ENCODE results near the gene MBNL1. TPM values are rescaled to one million over a fixed set of nuclear protein-coding genes. Genes with fewer than 3 reads are reported as not detected.

Gene MBNL1
- total RNA-seq, 6 experiments from 2014 or later, result 200 to 291 (median 244) TPM

GRCh38 chr3:152302521-152303021, 33.8 kb downstream of the MBNL1 start:
- TF ChIP-seq CTCF (IDR thresholded peaks at IDR 0.05), result no peak
- Mint-ChIP-seq H3K4me1 (ENCODE audit: low read depth) (peaks cover 97% of the 10 kb centered on the region), H3K36me3 (ENCODE audit: low read depth) (peaks cover 43% of the 10 kb centered on the region), H3K27me3 (ENCODE audit: insufficient read depth) (peaks cover 3% of the 10 kb centered on the region), H3K9me3 (no peaks in the 10 kb centered on the region), H3K4me3 (peak overlapping the region; percentile 84), H3K27ac (peak overlapping the region; percentile 95)
- peak; percentile 90 for DNase-seq

- Mint-ChIP-seq H3K9me3 (no peaks in the 10 kb centered on the region), H3K27ac (peak overlapping the region; percentile 56), H3K4me3 (no peak overlapping the region; the same call in 1 of the 2 replicates), H3K4me1 (ENCODE audit: low read depth) (peaks cover 100% of the 10 kb centered on the region), H3K27me3 (ENCODE audit: insufficient read depth) (peaks cover 3% of the 10 kb centered on the region), H3K36me3 (ENCODE audit: low read depth) (peaks cover 42% of the 10 kb centered on the region)
- TF ChIP-seq CTCF (IDR thresholded peaks at IDR 0.05), result no peak
- no peak for DNase-seq
Measured at GRCh38 chr3:152304160-152304559, 35.4 kb downstream of the MBNL1 start.

- Mint-ChIP-seq H3K27me3 (ENCODE audit: insufficient read depth) (peaks cover 3% of the 10 kb centered on the region), H3K9me3 (no peaks in the 10 kb centered on the region), H3K27ac (peak overlapping the region; percentile 62), H3K4me3 (no peak overlapping the region), H3K36me3 (ENCODE audit: low read depth) (peaks cover 32% of the 10 kb centered on the region), H3K4me1 (ENCODE audit: low read depth) (peaks cover 100% of the 10 kb centered on the region)
- no peak for TF ChIP-seq CTCF (IDR thresholded peaks at IDR 0.05)
- no peak for DNase-seq
Measured at GRCh38 chr3:152305075-152305474, 36.3 kb downstream of the MBNL1 start.

- TF ChIP-seq CTCF (IDR thresholded peaks at IDR 0.05), result no peak
- peak overlapping the region; percentile 89 for H3K27ac Mint-ChIP-seq
- H3K4me3 Mint-ChIP-seq, result peak overlapping the region; percentile 62
- H3K36me3 Mint-ChIP-seq (ENCODE audit: low read depth), result peaks cover 20% of the 10 kb centered on the region
- peak; percentile 64 for DNase-seq
- peaks cover 80% of the 10 kb centered on the region for H3K4me1 Mint-ChIP-seq (ENCODE audit: low read depth)
- H3K27me3 Mint-ChIP-seq (ENCODE audit: insufficient read depth), result no peaks in the 10 kb centered on the region
- H3K9me3 Mint-ChIP-seq, result no peaks in the 10 kb centered on the region
Measured at GRCh38 chr3:152307829-152308474, 39.2 kb downstream of the MBNL1 start.

- H3K4me1 Mint-ChIP-seq (ENCODE audit: low read depth), result peaks cover 75% of the 10 kb centered on the region
- no peak for DNase-seq
- peak overlapping the region; percentile 89 for H3K27ac Mint-ChIP-seq
- no peaks in the 10 kb centered on the region for H3K9me3 Mint-ChIP-seq
- no peak for TF ChIP-seq CTCF (IDR thresholded peaks at IDR 0.05)
- H3K36me3 Mint-ChIP-seq (ENCODE audit: low read depth), result peaks cover 20% of the 10 kb centered on the region
- H3K4me3 Mint-ChIP-seq, result peak overlapping the region; percentile 62
- no peaks in the 10 kb centered on the region for H3K27me3 Mint-ChIP-seq (ENCODE audit: insufficient read depth)
Measured at GRCh38 chr3:152308475-152308844, 39.7 kb downstream of the MBNL1 start.
